HCT116 (cell line): Measurements from ENCODE around the gene MBTPS2.

Source experiments
- CTCF ChIP-seq, 3 experiments: fragments of 200-600 bp in 1 of 3; sonication (generic) in 1 of 3; IDR thresholded peaks in 2 of 3; conservative IDR thresholded peaks in 1 of 3; 2 replicates each; pipeline ENCODE4 v1.5.1; 2012 to 2017; ENCODE audit warnings: low read depth in 2 of 3, low read length in 2 of 3, antibody characterized with exemption in 1 of 3, borderline replicate concordance in 1 of 3, control low read depth in 1 of 3, mild to moderate bottlenecking in 1 of 3, mixed read lengths in 1 of 3, mixed run types in 1 of 3, moderate library complexity in 1 of 3; ENCODE audit not compliant: insufficient read depth in 1 of 3
- FOSL1 ChIP-seq: IDR thresholded peaks from 2 replicates; pipeline ENCODE4 v1.6.1; 2012; ENCODE audit warnings: low read depth
- JUND ChIP-seq: IDR thresholded peaks from 2 replicates; pipeline ENCODE4 v1.6.1; 2012
- REST ChIP-seq: IDR thresholded peaks from 2 replicates; pipeline ENCODE4 v1.6.1; 2012; ENCODE audit warnings: low read depth
- SIN3A ChIP-seq: IDR thresholded peaks from 2 replicates; pipeline ENCODE4 v1.6.1; 2012; ENCODE audit warnings: low read depth
- SRF ChIP-seq: IDR thresholded peaks from 2 replicates; pipeline ENCODE4 v1.6.1; 2012; ENCODE audit warnings: low read depth
- YY1 ChIP-seq: IDR thresholded peaks from 2 replicates; pipeline ENCODE4 v1.6.1; 2011; ENCODE audit warnings: low read length, low read depth, moderate library complexity, mild to moderate bottlenecking; ENCODE audit not compliant: insufficient replicate concordance; ENCODE audit errors: extremely low read depth
- ZFX ChIP-seq: fragments of 450-650 bp; IDR thresholded peaks from 2 replicates; pipeline ENCODE4 v1.6.1; 2017
- ZNF274 ChIP-seq: fragments of 200-500 bp; sonication (Bioruptor generic); IDR thresholded peaks from 2 replicates; pipeline ENCODE4 v1.6.1; 2014; ENCODE audit warnings: mild to moderate bottlenecking, low read depth, low read length, inconsistent platforms
- TF ChIP-seq, protein P1 (sequence below): IDR thresholded peaks from 2 replicates; pipeline ENCODE4 v1.6.1; 2012

- TF ChIP-seq JUND (no peak), CTCF (IDR thresholded peaks at IDR 0.05 in 2 of 3, conservative IDR thresholded peaks at IDR 0.05 in 1 of 3; ENCODE audit: borderline replicate concordance in 1 of 3, insufficient read depth in 1 of 3, low read depth in 2 of 3, low read length in 2 of 3) (no peak), REST (no peak), FOSL1 (no peak), SIN3A (no peak), YY1 (no peak), ZNF274 (no peak), ZFX (no peak), SRF (no peak)
- TF ChIP-seq, protein P1, sequence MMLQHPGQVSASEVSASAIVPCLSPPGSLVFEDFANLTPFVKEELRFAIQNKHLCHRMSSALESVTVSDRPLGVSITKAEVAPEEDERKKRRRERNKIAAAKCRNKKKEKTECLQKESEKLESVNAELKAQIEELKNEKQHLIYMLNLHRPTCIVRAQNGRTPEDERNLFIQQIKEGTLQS, result no peak
These were observed 95.0 kb downstream of the MBTPS2 start for GRCh38 chrX:21934414-21934813.
